ENCODE results near the gene IDH3B. TPM values are rescaled to one million over a fixed set of nuclear protein-coding genes. Genes with fewer than 3 reads are reported as not detected.

IDH3B gene

Small RNA genes lying within 50 kb of the gene (small RNA-seq; reads per million reads assigned to genes)
- not detected for gene SNORA51 (ENCODE audit: insufficient read depth)
- gene SNORD110 (ENCODE audit: insufficient read depth): not detected
- gene SNORD56 (ENCODE audit: insufficient read depth): not detected
- not detected for gene SNORD57 (ENCODE audit: insufficient read depth)
- not detected for gene SNORD86 (ENCODE audit: insufficient read depth)

All from mesendoderm (in vitro differentiated cells).